GM19438 (cell line): ENCODE data around the gene ENGASE.

Experiments
- ATAC-seq: cut with Tn5 transposase; IDR thresholded peaks from one replicate; pipeline ENCODE4 v1.9.1; 2021; ENCODE audit warnings: low read depth; ENCODE audit not compliant: unreplicated experiment

ENGASE gene

DNA sequence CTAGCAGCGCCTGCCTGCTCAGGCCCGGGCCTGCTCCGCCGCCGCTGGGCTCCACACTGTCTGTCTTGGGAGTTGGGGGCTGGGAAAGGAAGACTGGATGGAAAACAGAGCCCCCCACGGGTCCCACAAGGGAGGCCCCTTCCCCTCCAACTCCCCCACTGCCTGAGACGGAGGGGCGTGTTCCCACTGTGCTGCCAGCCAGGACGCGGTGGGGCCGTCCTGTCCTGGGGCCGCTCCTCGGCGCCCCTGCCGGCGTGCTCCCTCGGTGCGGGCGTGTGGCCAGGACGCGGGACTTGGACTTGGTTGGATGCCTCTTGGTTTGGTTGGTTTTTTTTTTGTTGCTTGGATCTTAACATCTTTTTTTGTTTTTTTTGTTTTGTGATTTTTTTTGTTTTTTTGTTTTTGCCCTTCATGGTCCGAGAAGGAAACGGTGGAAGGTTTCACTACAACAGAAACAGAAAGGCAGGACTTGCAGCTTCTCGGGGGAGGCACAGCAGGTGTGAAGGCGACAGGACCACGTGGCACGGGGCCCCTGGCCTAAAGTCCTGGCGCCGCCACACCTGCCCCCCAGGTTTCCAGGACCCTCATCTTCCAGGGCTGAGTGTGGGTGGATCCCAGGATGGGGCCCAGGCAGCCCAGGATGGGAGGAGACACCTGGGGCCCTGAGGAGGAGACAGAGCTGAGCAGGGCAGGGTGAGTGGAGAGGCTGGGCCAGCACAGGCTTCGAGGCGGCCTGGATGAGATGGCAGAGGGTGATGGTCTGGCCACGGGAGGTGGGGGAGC lies 16.0 kb downstream of the ENGASE start:
- no peak for ATAC-seq

DNA sequence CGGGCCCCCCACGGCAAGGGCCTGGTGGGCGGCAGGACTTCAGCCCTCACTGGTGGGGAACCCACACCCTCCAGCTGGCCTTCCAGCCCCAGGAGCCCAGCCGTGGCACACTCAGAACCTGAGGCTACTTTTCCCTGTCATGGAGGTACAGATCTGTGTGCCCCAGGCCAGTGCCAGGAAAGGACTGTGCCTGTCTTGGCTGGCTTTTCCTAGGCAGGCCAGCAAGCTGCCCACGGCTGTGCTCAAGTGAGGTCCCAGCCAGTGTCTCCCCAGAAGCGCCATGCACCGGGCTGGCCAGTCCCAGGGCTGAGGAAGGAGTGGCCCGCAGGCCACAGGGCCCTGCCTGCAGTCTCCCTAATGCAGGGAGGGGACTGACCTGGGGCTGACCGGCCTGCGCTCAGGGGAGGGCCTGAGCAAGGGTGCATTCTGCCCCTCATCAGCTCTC lies 16.6 kb downstream of the ENGASE start:
- no peak for ATAC-seq

DNA sequence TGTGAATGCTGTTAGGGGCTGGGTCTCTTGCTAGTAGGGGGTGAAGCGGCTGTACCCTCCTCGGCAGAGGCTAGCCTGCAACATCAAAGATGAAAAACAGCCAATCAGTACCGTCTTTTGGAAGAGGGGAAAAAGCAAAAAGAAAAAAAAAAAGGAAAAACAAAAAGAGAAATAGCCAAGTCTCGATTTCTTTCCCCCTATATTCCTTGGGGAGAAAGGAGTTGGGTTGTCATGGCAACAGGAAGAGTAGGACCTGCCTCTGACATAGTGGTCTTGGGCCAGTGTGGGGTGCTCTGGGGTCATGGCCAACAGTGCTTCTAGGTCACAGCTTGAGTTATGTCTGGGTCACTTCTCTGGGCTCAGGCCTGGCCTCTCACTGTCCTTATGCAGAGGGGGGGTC lies 17.9 kb downstream of the ENGASE start:
- ATAC-seq: no peak

DNA sequence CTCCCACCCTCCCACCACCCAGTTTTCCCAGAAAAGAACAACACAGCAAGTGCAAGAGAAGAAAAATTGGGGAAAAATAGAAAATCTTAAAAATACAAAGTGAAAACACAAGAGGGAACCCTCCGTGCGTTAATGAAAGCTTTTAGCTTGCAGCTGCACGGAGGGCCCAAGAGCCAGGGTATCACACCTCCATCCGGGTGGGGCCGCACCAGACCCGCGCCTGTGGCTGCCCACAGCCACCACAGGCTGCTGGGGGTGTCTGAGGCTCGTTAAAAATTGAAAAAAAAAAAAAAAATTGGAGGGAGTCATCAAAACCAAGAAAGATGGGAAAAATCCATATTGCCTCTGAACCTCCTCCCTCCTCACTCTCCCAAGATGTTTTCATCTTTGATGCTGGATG lies 18.6 kb downstream of the ENGASE start:
- no peak for ATAC-seq

DNA sequence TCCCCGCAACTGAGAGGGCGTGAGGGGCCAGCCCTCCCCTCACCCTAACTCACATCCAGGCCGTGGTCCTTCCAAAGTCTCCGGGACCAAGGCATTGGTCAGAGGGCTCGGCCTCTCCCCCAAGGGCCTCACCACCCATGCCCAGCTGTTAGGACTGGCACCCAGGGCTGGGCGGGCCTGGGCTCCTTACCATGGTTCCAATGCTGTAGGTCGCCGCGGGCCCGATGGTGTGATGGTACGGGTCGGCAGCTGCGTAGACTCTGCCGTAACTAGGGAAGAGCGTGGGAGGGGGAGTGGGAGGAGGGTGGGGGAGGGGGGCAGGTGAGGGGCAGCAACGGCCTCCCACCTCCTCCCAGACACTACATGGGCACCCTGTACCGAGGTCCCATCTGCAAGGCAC lies 19.6 kb downstream of the ENGASE start:
- no peak for ATAC-seq

DNA sequence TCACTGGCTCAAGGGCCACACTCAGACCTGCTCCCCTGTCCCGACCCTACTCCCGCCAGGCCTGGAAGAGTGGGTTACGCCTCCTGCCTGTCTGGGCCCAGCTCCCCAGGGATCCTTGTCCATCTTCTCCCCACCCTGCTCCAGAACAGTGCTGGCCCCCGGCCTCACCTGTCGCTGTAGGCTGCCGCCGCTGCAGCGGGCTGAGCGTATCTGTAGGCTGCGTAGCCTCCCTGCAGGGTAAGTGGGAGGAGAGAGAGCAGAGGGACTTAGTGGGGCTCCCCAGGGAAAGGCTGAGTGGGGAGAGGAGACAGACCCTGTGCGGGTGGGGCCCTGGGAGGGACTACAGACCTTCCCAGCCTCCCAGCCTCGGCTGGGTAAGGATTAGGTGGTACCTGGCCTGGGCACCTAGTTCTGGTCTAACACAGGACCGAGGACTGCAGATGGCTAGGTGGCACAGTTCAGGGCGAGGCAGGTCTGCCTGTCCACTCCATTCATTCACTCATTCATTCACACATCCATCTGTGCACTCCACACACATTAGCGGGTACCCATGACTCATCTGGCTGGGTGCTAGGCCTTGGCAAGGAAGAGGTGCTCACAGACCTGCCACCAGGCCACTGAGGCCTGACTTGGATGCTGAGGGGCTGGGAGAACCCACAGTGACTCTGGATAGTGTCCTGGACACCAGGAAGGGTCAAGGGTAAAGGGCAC lies 20.9 kb downstream of the ENGASE start:
- ATAC-seq: no peak

DNA sequence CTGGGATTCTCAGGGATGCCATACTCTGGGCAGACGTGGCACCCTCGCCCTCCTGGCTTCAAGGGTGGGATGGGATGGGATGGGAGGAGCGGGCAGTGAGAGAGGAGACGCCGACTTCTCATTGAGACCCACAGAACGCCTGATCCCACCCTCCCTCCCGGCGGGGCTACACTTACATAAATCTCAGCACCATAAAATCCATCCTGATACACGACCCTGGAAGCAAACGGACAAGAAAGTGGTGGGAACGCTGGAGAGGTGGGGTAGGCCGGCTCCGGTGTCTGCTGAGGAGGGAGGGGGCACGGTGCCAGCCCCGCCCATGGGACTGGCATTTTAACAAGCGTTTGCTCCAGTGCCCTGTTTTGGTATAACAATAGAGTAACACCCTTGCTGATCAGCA lies 21.9 kb downstream of the ENGASE start:
- ATAC-seq: no peak

DNA sequence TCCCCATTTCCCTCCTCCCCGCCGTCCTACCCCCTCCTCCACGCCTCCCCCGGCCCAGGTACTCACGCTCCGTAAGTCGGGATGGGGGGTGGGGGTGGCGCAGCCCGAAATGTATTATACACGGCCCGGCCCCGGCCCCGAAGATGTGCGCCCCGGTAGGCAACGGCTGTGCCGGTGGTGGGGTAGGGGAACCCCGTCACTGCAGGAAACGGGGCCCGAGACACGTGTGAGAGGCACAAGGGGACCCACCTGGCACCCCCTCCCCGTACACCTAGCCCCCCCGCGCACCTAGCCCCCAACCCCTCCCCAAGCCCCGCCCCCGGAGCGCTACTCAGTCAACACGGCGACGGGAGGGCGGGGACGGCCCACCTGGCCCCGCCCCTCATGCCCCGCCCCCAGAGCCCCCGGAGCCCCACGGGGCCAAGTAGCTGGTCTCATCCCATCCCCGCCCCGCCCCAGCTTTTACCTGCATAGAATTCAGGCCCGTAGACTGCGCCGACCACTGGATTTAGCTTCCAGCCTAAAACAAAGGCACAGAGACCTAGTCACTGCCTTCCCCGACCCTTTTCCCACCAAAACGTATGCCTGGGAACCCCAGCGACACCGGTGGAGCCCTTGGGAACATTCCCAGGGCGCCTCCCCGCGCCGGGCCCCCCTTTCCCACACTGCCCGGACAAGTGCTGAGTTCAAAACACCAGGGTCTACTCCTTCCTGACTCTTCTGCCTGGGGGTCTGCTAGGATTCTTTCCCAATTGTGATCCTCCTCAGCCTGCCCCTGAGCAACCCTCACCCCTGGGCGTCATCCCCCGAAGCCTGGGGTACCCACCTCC lies 22.8 kb downstream of the ENGASE start:
- no peak for ATAC-seq

DNA sequence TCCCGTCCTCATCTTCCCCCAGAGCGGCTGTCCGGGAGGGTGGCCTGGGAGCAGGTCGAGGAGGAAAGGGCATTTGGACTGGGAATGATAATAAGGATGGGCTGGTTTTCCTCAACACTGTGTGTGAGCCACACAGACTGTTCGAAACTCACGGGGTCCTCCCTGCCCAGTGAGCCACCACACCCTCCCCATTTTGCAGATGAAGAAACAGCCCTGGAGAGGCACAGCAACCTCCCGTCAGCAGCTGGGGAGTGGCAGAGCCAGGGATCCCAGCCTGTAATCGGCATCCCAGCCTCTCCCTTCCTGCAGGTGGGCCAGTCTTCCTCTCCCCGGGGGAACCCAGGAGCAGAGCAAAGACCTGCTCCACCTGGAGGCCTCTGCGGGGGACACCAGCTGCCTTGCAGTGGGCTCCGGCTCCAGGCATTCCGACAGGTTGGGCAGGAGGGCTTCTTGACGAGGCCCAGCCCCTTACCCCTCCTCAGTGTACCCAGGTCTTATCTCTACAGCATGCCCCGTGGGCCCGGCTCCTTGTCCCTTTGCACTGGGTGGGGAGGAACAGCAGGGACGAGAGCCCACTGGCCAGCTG lies 23.8 kb downstream of the ENGASE start:
- ATAC-seq: no peak

DNA sequence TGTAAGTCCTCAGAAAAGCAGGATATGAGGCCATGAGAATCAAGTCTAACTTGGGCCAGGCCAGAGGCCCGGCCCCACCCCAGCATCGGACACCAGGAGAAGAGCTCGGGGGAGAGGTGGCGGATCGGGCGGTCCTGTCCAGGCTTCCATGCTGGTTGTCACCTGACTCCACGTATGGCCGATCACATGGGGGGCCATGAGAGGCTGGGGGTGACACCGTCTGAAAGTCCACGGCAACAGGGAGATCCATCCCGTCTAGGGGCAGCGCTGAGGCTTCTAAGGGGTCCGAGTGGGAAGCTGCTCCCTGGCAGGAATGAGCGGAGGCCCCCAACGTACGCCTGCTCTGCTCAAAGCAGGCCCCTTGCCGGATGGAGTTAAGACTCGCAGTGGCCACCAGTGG lies 25.8 kb downstream of the ENGASE start:
- ATAC-seq: no peak

DNA sequence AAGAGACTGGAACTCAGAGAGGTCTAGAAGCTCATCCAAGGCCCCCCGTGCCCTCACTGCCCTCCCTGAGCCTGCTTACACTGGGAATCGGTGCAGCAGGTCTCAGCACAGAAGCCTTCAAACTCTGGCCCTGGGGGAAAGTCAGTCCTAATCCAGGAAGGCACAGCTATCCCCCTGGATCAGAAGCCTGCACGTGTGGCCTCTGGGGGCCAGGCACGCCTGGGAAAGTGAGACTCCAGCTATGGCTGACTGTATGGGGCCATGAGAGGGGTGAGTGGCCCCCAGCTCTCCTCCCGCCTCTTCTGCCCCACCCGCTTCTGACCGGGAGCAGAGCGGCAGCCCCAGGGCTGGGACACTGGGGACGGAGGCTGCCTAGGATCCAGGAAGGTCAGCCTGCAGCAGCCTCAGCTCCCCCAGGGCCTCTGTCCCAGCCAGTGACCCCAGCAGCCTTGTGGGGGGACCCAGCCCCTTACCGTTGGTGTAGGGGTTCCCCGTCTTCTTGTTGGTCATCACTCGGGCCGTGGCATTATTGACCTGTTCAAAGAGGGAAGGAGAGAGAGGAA lies 26.6 kb downstream of the ENGASE start:
- ATAC-seq: no peak

DNA sequence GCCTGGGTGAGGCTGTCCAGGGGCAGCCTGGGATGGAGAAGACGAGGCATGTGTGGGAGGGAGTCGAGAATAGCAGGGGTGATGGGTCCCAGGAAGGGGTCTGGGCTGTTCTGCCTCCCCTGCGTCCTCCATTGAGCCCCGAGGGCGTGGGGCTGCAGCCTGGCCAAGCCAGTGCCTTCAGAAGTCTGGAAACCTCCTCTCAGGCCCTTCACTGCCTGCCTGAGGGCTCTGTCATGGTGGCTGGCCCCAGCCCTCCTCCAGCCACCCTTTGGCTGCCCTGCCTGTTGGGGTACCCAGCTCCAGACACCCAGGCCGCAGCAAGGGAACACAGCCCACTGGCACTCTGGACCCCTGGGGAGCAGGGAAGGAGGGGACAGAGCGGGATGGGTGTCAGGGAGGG lies 27.6 kb downstream of the ENGASE start:
- ATAC-seq: no peak

DNA sequence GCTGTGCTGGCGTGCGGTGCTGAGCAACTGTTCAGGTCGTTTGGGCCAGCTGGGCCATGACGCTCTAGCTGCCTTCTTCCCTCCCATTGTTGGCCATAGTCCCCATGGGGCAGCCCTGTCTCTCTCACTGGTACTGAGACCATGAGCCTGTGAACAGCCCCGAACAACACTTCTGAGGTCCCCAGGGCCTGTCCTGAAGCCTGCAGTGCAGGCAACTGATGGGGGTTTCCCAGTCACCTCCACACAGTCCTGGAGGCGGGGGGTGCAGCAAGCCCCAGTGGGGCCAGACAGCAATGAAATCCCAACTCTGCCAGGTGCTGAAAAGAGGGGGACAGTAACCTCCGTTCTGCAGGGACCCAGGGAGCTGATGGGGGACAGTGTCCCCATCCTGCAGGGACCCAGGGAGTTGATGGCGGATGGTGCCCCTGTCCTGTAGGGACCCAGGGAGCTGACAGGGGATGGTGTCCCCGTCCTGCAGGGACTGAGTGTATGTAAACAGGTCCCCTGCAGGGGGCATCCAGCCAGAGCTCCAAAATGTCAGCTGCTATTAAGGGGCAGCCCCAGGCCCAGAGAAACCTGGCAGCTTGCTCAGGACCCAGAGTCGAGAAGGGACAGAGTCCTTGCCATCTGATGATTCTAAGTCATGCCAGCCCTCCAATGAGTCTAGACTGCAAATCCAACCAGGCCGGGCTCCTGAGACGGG lies 30.4 kb downstream of the ENGASE start:
- ATAC-seq: no peak

DNA sequence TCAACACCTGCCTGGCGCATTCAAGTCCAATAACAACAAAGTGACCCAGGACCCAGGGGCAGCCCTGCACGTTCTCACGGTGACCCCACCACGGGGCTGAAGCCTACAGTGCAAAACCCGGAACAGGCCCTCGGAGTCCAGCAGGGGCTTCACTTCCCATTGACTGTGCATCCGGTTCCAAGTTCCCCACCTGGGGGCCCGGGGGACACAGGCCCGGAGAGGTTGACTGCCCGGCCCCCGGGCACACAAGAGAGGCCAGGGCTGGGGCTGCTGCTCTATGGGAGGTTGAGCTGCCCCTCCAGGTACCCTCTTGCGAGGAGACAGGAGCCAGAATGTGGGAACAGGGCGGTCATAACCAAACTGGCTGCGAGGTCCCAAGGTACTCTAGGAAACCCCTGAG lies 31.3 kb downstream of the ENGASE start:
- no peak for ATAC-seq

DNA sequence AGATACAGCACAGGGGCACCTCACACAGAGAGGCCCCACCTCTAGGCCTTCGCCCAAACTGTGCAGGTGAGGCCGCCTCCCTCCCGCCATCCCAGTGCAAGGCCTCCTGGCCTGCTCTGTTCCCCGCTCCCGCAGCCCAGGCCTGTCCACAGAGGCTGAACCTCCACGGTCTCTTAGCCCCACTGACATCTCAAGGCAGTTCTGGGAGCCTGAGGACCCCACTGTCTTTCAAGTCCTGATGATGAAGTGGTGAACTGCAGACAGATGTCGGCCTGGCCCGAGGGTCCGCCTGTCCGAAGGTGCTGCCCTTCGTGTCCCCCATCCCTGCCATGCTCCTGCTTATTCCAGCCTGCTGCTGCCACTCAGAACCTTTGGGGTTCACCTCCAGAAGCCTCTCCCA lies 32.3 kb downstream of the ENGASE start:
- no peak for ATAC-seq

DNA sequence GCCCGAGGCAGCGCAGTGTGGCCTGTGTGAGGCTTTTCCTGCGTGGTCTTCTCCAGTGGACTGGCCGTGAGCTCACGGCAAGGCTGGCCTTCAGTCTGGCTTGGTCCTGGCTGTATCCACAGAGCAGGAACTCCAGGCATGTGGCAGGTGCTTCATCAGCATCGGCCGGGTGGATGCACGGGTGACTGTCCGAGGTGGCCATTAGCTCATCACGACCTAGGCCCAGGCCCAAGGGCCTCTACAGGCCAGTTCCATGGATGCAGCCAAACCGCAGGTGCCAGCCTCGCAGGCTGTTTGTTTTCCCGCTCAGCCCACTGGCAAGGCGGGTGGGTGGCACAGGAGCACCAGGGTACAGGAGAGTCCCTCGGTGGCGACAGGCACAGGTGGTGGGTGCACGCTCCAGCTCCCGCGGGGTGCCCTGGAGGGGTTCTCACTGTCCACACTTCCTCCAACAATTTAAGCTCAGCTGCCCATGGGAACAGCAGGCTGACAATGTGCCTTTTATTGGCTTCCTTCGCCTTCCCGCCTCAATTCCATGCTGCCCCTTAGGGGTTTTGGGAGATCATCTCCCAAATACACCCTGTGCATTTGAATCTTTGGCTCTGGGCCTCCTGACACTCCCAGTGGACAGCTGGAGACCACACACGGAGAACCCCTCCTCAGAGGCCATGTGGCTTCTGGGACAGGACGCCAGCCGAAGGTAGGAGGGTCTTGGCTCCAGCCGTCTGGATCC lies 33.0 kb downstream of the ENGASE start:
- ATAC-seq: no peak

DNA sequence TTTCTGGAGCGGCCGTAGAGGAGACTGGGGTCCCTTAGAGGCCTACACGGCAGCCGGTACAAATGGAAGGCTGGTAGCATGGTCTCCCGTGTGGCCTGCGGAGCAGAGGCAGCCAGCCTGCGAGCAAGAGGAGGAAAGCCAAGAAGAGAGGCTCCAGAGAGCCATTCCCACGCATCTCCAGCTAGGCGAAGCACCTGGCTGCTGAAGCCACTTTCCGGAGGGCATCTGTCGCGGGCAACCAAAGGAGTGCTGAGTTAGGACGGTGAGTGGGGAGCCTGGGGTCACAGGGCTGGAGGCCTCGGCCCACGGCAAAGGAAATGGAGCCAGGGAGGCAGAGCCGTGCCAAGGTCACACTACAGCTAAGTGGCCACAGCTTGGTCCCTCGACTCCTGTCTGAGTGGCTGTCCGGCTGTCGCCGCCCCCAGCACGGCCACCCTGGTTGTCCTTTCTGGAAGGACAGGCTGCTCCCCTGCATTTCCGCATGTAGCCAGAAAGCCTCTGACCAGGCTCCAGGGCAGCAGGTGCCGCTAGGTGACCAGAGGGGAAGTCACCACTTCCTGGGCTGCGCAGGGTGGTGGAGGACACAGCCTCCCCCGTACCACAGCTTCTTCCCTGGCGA lies 33.7 kb downstream of the ENGASE start:
- ATAC-seq: no peak

DNA sequence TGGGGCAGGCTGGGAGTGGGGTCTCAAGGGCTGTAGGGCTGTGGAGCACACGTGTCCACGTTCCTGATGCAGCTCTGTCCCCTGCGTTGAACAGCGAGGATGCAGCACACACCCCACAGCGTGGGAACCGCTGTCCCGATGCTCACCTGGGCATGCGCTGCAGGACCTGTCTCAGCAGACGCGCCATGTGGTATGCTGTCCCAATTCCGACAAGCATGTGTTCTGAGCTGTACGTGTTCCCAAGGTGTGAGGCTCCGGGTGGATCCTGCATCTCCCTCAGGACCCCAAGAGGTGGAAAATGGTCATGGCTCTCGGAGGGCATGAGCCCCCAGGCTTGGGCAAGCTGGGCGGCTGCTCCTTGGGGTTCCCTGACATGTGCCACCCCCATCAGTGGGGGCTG lies 34.2 kb downstream of the ENGASE start:
- ATAC-seq: no peak

DNA sequence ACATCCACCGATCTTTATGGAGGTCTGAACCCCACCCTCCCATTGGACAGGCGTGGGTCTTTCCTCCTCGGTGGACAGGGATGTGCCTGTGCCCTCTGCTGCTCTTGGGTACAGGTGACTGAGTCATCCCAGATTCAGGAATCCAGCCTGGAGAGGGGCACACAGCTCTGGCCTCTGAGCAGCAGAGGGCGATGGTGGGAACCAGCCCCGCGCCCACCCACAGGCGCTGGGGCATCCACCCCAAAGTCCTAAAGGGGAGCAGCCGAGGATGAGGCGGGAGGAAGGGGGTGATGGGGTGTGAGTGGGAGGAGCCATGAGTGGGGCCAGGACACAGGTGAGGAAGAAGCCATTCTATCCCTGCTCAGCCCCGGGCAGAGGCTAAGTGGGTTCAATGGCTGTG lies 35.0 kb downstream of the ENGASE start:
- ATAC-seq: no peak
